A673 (cell line): Measurements from ENCODE around the gene HLA-DQB2.

Experiments
- EZH2 ChIP-seq: fragments of 200-600 bp; sonication (generic); IDR thresholded peaks from 2 replicates; pipeline ENCODE4 v1.6.1; 2017; ENCODE audit warnings: borderline replicate concordance, low read depth, mild to moderate bottlenecking, mixed read lengths, antibody characterized with exemption, low read length; ENCODE audit not compliant: poor library complexity, severe bottlenecking
- TF ChIP-seq, protein P1 (sequence below): fragments of 300-800, 200-600 bp; sonication (generic); conservative IDR thresholded peaks from 2 replicates; pipeline ENCODE4 v1.5.1; 2017; ENCODE audit warnings: low read depth, mild to moderate bottlenecking, antibody characterized with exemption, low read length, moderate library complexity, mixed read lengths

DNA sequence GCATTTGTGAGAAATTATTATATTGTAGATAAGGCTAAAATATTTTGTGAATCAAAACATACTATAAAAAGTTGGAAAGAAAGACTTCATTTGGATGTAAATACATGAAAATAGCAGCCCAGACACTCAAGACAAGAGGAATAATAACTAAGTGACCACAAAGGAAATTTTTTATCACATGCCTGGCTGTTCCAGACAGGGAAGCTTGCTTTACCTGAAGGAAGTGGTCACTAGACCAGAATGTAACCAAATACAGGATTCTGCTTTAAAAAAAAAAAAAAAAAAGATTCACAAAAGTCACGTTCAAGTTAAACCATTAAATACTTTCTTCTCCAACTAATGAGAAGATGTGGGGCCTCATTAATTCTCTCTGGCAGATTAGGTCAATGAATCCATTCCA, 9.3 kb upstream of the HLA-DQB2 start:
- TF ChIP-seq, protein P1, sequence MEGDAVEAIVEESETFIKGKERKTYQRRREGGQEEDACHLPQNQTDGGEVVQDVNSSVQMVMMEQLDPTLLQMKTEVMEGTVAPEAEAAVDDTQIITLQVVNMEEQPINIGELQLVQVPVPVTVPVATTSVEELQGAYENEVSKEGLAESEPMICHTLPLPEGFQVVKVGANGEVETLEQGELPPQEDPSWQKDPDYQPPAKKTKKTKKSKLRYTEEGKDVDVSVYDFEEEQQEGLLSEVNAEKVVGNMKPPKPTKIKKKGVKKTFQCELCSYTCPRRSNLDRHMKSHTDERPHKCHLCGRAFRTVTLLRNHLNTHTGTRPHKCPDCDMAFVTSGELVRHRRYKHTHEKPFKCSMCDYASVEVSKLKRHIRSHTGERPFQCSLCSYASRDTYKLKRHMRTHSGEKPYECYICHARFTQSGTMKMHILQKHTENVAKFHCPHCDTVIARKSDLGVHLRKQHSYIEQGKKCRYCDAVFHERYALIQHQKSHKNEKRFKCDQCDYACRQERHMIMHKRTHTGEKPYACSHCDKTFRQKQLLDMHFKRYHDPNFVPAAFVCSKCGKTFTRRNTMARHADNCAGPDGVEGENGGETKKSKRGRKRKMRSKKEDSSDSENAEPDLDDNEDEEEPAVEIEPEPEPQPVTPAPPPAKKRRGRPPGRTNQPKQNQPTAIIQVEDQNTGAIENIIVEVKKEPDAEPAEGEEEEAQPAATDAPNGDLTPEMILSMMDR = no peak
- TF ChIP-seq EZH2 = no peak
